ENCODE measurements around the gene OPA1. TPM values are rescaled to one million over a fixed set of nuclear protein-coding genes. Genes with fewer than 3 reads are reported as not detected.

OPA1 gene
- total and polyA plus RNA-seq, 2 of the 13 experiments (the other 11 are each of a cell fraction or from before 2014, with no cell fraction given): 26.7 to 78.5 TPM

- TF ChIP-seq HNRNPH1 (optimal IDR thresholded peaks at IDR 0.05; ENCODE audit: low read depth, low read length): no peak
- TF ChIP-seq ZC3H4 (CRISPR knock-in tag; IDR thresholded peaks at IDR 0.05; ENCODE audit: borderline replicate concordance): no peak
- no peak for TF ChIP-seq ZNF7 (CRISPR knock-in tag; IDR thresholded peaks at IDR 0.05)
- no peak for TF ChIP-seq ATM (IDR thresholded peaks at IDR 0.05; ENCODE audit: borderline replicate concordance)
- TF ChIP-seq SNAPC2 (CRISPR knock-in tag; IDR thresholded peaks at IDR 0.05): 0 out of 2 replicates have a peak, but pooled peaks have one; percentile 21
- TF ChIP-seq ZNF879 (CRISPR knock-in tag; IDR thresholded peaks at IDR 0.05): 0 out of 2 replicates have a peak, but pooled peaks have one; percentile 36
- TF ChIP-seq, protein P1, sequence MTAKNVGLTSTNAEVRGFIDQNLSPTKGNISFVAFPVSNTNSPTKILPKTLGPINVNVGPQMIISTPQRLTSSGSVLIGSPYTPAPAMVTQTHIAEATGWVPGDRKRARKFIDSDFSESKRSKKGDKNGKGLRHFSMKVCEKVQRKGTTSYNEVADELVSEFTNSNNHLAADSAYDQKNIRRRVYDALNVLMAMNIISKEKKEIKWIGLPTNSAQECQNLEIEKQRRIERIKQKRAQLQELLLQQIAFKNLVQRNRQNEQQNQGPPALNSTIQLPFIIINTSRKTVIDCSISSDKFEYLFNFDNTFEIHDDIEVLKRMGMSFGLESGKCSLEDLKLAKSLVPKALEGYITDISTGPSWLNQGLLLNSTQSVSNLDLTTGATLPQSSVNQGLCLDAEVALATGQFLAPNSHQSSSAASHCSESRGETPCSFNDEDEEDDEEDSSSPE (CRISPR knock-in tag; IDR thresholded peaks at IDR 0.05): no peak
- no peak for TF ChIP-seq TBP (CRISPR knock-in tag; IDR thresholded peaks at IDR 0.05)
- no peak for TF ChIP-seq ZNF703 (CRISPR knock-in tag; IDR thresholded peaks at IDR 0.05; ENCODE audit: borderline replicate concordance)
- peak; percentile 29; the same call in 1 of the 2 replicates for TF ChIP-seq ARID2 (CRISPR knock-in tag; IDR thresholded peaks at IDR 0.05; ENCODE audit: borderline replicate concordance)
These were observed 150.7 kb downstream of the OPA1 start (continued) for GRCh38 chr3:193743702-193744047.

DNA sequence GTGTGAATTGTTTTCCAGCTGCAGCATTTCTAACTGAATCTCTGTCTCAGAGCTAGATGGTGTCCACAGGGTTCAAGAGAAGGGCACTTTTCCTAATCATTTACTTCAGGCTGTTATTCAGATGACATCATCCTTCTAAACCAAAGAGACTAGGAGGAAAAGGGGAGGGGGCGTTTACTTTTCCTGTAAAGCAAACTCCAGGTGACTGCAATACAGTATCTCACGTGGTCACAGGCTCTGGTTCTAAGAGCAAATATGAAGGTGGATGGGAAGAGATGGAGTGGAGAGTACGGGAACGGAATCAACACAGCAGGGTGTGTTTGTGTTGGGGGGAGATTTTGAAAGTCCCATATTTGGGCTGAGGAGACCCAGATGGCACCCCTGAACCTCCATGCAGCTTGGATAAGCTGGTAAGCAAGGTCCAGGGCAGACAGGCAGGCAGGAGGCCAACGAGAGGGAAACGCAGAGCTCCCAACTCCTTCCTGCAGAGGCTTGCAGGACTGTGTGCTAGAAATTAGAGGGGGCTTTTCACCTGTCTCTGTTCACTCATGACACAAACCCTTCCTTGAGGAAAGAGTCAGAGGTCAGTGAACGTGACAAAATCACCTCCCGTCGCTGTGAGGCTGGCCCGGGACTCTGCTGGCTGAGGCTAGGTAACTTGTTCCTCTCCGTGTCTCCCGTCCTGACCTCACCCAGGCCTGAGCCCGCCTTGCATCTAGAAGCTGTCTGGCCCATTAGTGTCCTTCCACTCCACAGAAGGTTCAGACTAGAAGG, 151.2 kb downstream of the OPA1 start:
- H3K27ac ChIP-seq (ENCODE audit: extremely low read length, insufficient read depth, low read length): peak overlapping the region; percentile 97
- H2AFZ ChIP-seq (ENCODE audit: low read length): peak overlapping the region; percentile 72
- DNase-seq (ENCODE audit: low spot score) (peak; percentile 99), FAIRE-seq (peak; percentile 94), ATAC-seq (peak; percentile 91)
- no peaks in the 10 kb centered on the region for H3K36me3 ChIP-seq (replicated peaks in 1 of 2; ENCODE audit: control insufficient read depth in 1 of 2, insufficient read depth in 2 of 2, low read length in 2 of 2)
- peaks cover 40% of the 10 kb centered on the region for H3K4me1 ChIP-seq (ENCODE audit: insufficient read depth, low read length)
- POLR2A ChIA-PET: interaction anchor here (0.7 to 4.2 kb wide), 16 partner anchors 10 to 397 kb away, joined by 3 to 61 read pairs (median 3); partner anchors contain the start of gene HES1
- H3K79me2 ChIP-seq (ENCODE audit: insufficient read depth, low read length): no peaks in the 10 kb centered on the region
- H3K27me3 ChIP-seq (ENCODE audit: control insufficient read depth in 1 of 2, insufficient read depth in 2 of 2, low read length in 2 of 2): no peaks in the 10 kb centered on the region
- H3K4me3 ChIP-seq (replicated peaks in 1 of 3; ENCODE audit: insufficient read depth in 1 of 3, low read depth in 2 of 3, low read length in 3 of 3): peak overlapping the region; percentile 45 to 74 (median 46)
- no peaks in the 10 kb centered on the region for H3K9me3 ChIP-seq (ENCODE audit: low read length)
- intact Hi-C loops (cut with micrococcal nuclease; ENCODE audit: unreplicated experiment) (loop anchor here (1.0 to 10.0 kb wide), 6 partner anchors 12 to 390 kb away; no protein-coding TSS in a partner anchor), in situ Hi-C loops (cut with HindIII; ENCODE audit: extremely low pct_ligation_motif_present, low pct_unique_long_range_greater_than_20kb) (no loop called here)
- WGBS (ENCODE audit: low lambda C conversion rate): 0% methylated on average over 13 of the region's 13 CpGs
- H3K4me2 ChIP-seq (ENCODE audit: low read depth, low read length): peak overlapping the region; percentile 100
- H3K9ac ChIP-seq (ENCODE audit: insufficient read depth, low read depth, low read length): peak overlapping the region; percentile 92
- CTCF ChIA-PET (ENCODE audit: low intra/inter-chr PET ratio, low total read pairs): no interaction called here
- BruUV-seq (replicated peaks): no TSS peak
- H4K20me1 ChIP-seq (ENCODE audit: insufficient read depth, low read length): no peaks in the 10 kb centered on the region
- no peak for TF ChIP-seq ZNF567 (CRISPR knock-in tag; IDR thresholded peaks at IDR 0.05; ENCODE audit: borderline replicate concordance)
- peak; percentile 38 for TF ChIP-seq ZNF232 (CRISPR knock-in tag; IDR thresholded peaks at IDR 0.05; ENCODE audit: borderline replicate concordance)
- TF ChIP-seq PAWR (CRISPR knock-in tag; IDR thresholded peaks at IDR 0.05; ENCODE audit: borderline replicate concordance): no peak
- TF ChIP-seq E2F2 (CRISPR knock-in tag; IDR thresholded peaks at IDR 0.05; ENCODE audit: borderline replicate concordance): no peak
- no peak for TF ChIP-seq PCBP1 (IDR thresholded peaks at IDR 0.05; ENCODE audit: borderline replicate concordance, low read depth, low read length)
- peak; percentile 37; the same call in 1 of the 2 replicates for TF ChIP-seq ZBTB38 (CRISPR knock-in tag; IDR thresholded peaks at IDR 0.05)
- no peak for TF ChIP-seq ZNF777 (CRISPR knock-in tag; IDR thresholded peaks at IDR 0.05)
- TF ChIP-seq ZSCAN29 (CRISPR knock-in tag; conservative IDR thresholded peaks at IDR 0.05): peak; percentile 74; the same call in 1 of the 2 replicates
